SH-SY5Y (cell line): ENCODE results near the gene GALM.

ENCODE experiments used
- GATA2 ChIP-seq: IDR thresholded peaks from 2 replicates; pipeline ENCODE4 v1.6.1; 2011; ENCODE audit warnings: mild to moderate bottlenecking, low read depth, low read length
- GATA3 ChIP-seq: IDR thresholded peaks from 2 replicates; pipeline ENCODE4 v1.6.1; 2011; ENCODE audit warnings: low read depth, mild to moderate bottlenecking, low read length, moderate library complexity

GRCh38 chr2:38697116-38697840 is 31.4 kb downstream of the GALM start:
- no peak for TF ChIP-seq GATA3
- no peak for TF ChIP-seq GATA2
